Kidney glomerular epithelial cell (primary cell): ENCODE data around the gene EPHB6.

Source experiments
- DNase-seq: peaks from one replicate; lab custom pipeline; 2025; lab: John Stamatoyannopoulos, UW

The EPHB6 gene

GRCh38 chr7:142835487-142835886 lies 19.4 kb upstream of the EPHB6 start:
- DNase-seq = no peak

DNA sequence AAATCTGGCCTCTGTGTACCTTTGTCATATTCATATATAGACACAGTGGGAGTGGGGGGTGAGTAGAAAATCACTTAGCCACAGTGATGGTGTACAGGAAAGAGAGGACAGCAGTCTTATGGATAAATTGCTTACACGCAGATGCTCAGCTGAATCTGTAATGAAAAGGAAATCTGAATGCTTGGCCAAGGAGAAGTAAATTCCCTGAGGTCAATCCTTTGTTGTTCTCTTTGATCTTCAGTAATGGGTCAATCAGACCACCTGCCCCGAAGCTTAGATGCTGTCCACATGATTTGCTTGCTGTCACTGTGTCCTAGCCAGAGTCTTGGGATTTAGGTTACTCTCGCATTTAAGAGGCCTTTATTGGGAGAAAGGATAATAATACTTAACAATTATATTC lies 18.4 kb upstream of the EPHB6 start:
- no peak for DNase-seq

GRCh38 chr7:142838461-142839213 lies 16.2 kb upstream of the EPHB6 start:
- no peak for DNase-seq

GRCh38 chr7:142842251-142842766 lies 12.6 kb upstream of the EPHB6 start:
- DNase-seq = no peak

- DNase-seq = no peak
These were observed 7.5 kb upstream of the EPHB6 start for GRCh38 chr7:142847353-142847752.

DNA sequence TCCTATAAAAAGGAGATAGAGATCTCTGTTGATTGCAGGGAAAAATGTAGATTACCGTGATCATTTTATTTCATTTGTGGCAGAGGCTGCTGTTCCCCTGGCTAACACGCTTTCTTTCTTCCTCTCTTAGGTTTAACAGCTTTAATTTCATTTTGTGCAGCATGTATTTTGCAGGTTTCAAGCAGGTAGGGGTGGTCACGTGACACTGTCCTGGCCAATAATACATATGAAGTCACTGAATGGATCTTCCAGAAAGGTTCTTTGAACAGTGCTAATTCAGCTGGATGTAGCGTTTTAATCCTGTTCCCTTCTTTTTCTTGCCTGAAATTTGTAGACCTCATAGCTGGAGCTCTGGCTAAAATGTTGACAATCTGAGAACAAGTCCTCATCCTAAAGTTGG lies 3.6 kb upstream of the EPHB6 start:
- no peak for DNase-seq

DNA sequence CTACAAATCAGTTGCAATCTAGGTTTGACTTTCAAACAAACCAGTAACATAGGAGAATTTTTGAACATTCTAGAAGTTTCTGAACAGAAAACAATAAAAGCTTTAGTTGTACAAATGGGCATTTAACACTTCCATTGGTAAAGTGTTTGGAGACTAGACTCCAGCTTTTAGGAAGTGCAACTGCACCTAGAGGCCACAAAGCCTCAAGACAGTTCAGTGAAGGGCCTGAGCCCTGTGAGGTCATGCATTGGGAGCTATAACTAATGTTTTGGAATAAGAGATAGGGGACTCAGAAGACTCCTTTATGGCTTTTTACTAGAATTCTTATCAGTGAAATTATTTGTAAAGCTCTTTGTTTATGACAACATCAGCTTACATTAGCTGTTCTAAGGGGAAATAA lies 3.0 kb upstream of the EPHB6 start:
- no peak for DNase-seq

DNA sequence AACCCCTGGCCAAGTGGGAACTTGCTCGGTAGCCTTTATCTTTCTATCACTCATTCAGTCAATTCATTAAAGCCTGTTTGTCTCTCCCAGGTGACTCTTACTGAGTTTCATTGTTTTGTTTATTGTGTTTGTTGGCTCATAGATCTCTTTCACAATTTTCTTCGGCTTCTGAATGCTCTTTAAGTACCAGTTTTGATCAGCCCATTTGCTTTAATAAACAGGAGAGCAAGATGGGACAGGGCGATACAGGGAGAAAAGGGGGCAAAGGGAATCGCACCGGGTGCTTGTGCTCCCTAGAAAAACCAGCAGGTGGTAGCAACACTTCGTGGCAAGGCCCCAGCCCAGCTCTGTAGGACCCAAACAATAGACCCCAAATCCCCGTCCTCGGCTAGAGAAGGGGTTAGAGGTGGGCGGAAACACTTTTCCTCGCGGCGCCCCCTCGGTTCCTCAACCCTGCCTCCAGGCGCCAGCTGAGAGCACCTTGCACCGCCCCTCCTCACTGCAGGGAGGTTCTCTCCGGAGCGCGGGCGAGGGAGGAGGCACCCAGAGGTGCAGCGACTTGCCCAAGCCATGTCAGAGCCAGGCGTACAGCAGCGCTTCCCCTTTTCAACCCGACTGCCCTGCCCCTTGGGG lies 1.0 kb upstream of the EPHB6 start:
- DNase-seq = peak; percentile 53

GRCh38 chr7:142855114-142855743 lies 353 bp downstream of the EPHB6 start:
- no peak for DNase-seq

DNA sequence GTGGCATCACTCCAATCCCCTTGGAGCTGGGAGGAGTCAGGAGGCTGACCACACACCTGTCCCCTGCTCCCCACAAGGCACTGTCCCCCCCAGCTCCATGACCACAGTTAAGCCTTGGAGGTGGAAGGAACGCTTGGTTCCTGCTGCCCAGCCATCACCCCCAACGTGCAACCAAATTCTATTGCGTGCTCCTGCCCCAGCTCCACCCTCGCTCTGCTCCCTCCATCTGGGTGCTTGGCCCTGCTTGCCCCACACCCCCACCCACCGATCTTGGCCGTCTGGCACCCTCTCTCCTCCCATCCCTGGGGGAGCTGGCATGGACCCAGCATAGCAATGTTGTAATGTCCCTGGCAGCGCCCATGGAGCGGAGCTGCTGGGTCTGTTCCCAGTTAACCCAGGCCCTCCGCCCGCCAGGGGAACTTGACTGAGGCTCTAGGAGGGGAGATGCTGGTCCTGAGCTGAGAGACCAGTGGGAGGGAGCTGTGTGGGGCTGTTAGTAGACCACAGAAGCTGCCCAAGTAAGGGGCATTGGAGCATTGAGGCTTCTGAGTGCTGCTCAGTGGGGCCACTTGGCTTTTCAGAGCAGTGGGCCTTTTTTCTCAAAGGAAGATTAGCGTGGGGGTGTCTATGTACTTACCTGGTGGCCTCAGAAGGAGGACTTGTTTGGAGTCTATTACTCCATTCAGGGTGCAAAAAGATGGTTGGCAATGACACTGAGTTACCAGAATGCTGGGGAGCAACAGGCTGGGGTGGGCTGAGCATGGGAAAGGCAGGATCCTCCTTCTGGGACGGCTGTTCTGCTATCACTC lies 1.1 kb downstream of the EPHB6 start:
- no peak for DNase-seq

- DNase-seq = no peak
These were observed 1.8 kb downstream of the EPHB6 start for GRCh38 chr7:142856565-142857245.

- no peak for DNase-seq
These were observed 2.7 kb downstream of the EPHB6 start for GRCh38 chr7:142857625-142858024.

GRCh38 chr7:142859411-142859810 lies 4.5 kb downstream of the EPHB6 start:
- no peak for DNase-seq

- DNase-seq = no peak
These were observed 5.0 kb downstream of the EPHB6 start for GRCh38 chr7:142859829-142860228.

DNA sequence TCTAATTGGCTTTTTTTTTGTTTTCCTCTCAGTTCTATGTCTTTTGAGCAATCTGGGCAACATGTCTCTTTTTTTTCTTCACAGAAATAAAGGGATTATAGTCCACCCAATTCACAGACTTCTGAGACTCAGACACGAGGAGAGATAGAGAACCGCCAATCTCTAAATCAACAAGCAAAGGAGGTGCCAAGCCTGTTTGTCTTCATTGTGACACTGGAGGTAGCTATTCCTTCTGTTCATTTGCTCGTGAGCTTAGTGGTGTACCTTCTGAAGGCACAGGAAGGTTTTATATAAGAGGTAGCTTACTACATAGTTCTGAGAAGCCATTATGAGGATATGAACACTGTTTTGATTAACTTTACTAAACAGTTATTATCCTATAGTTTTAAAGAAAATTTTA lies 6.1 kb downstream of the EPHB6 start:
- no peak for DNase-seq

- DNase-seq = no peak
These were observed 7.5 kb downstream of the EPHB6 start for GRCh38 chr7:142862351-142862750.

- no peak for DNase-seq
These were observed 8.0 kb downstream of the EPHB6 start for GRCh38 chr7:142862786-142863400.

- DNase-seq = no peak
These were observed 9.2 kb downstream of the EPHB6 start for GRCh38 chr7:142863891-142864685.

- no peak for DNase-seq
These were observed 10.3 kb downstream of the EPHB6 start for GRCh38 chr7:142864980-142865747.

DNA sequence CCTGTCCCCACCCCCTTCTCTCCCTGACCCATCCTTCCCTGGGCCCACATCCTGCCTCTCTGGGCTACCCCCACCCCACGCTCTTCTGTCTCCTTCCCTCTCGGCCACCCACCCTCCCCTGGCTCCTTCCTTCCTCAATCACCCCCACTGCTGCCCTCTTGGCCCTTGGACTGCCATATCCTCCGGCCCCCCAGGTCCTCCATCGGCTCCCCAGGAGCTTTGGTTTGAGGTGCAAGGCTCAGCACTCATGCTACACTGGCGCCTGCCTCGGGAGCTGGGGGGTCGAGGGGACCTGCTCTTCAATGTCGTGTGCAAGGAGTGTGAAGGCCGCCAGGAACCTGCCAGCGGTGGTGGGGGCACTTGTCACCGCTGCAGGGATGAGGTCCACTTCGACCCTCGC lies 10.9 kb downstream of the EPHB6 start:
- DNase-seq = no peak
